HG03139 (cell line): ENCODE data around the gene MPZL2.
"Not testable (repeated sequence)": the region's sequence is repeated elsewhere in the genome, so short reads cannot be mapped to it uniquely, and the experiment has no call there.

Experiments
- ATAC-seq: cut with Tn5 transposase; IDR thresholded peaks from one replicate; pipeline ENCODE4 v1.9.1; 2021; ENCODE audit not compliant: unreplicated experiment

Gene MPZL2

DNA sequence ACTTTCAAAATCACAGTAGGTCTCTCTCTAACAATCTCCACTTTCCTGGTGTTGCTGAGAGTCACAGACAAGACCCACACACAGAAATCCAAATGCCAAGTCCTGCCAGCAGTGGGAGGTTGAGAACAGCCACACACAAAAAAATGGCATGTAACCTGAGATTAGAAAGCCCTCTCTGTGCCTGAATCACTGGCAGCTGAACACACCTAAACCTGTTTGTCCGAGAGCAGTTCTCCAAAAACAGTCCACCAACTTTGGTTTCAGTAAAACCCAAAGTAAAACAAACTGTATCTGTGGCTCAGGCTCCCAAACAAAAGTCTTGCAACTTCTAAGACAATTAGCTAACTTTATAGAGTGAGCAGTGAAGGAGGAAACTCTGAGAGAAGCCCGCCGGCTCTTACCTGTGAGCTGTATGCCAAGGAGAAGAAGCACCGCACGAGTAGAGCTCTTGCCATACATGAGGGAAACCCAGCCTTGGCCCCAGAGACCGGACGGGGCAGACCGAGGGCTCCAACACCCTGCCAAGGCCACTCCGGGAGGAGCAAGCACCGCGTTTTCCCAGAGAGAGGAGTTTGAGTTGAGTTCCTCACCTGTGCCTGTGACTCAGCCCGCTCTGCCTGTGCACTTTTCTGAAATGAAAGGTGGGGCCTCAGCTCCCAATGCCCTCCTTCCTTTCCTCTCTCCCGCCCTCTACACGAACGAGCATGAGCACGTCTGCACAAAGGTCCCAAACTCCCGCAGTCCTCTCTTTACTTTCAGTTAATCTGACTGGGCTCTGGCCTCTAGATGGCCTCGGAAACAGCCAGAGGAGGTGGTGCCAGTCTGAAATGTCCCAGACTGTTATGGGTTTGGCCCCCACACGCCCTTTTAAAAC is at the start of gene MPZL2:
TSS of gene MPZL2 (minus strand) at position 603 of the 874 bp plus-strand sequence. CDS start at position 459, 144 bp downstream.
- ATAC-seq: no peak

- no peak for ATAC-seq
These were observed 49.1 kb upstream of the MPZL2 start for GRCh38 chr11:118313242-118313641.

- ATAC-seq: no peak
These were observed 48.2 kb upstream of the MPZL2 start for GRCh38 chr11:118312328-118312727.

- ATAC-seq: no peak
These were observed 47.4 kb upstream of the MPZL2 start for GRCh38 chr11:118311518-118311917.

- no peak for ATAC-seq
These were observed 46.8 kb upstream of the MPZL2 start for GRCh38 chr11:118310781-118311485.

DNA sequence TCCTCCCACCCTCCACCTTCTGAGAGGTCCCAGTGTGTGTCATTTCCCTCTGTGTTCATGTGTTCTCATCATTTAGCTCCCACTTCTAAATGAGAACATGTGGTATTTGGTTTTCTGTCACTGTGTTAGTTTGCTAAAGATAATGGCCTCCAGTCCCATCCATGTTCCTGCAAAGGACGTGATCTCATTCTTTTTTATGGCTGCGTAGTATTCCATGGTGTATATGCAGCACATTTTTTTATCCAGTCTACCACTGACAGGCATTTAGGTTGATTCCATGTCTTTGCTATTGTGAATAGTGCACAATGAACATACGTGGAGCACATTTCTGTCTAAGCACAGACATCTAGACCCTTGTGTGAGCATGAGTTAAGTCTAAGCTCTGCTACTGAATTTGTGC is 46.2 kb upstream of the MPZL2 start:
- no peak for ATAC-seq

- not testable (repeated sequence) for ATAC-seq
These were observed 45.0 kb upstream of the MPZL2 start for GRCh38 chr11:118308995-118309528.

GRCh38 chr11:118306556-118306955 is 42.5 kb upstream of the MPZL2 start:
- ATAC-seq: no peak

DNA sequence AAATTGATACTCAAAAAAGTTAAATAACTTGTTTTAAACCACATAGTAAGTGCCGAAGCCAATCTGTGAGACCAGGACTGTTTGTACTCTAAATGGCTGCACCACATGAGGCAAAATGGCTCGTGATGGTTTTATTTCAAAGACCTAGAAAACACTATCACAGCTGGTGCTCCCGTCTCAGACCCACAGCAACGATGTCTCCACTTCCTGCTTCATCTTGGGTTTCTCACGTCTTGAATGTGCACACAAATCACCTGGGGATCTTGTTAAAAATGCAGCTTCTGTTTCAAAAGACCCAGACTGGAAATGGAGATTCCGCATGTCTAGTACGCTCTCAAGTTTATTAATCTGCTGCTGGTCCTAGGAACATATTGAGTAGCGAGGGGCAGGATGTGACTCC is 41.6 kb upstream of the MPZL2 start:
- no peak for ATAC-seq

GRCh38 chr11:118304568-118305248 is 40.6 kb upstream of the MPZL2 start, which contains the start of gene CD3E:
Gene CD3E (plus strand): TSS chr11:118304730. CDS start chr11:118304953, 223 bp downstream.
- ATAC-seq: no peak

- no peak for ATAC-seq
These were observed 40.1 kb upstream of the MPZL2 start for GRCh38 chr11:118304227-118304567.

DNA sequence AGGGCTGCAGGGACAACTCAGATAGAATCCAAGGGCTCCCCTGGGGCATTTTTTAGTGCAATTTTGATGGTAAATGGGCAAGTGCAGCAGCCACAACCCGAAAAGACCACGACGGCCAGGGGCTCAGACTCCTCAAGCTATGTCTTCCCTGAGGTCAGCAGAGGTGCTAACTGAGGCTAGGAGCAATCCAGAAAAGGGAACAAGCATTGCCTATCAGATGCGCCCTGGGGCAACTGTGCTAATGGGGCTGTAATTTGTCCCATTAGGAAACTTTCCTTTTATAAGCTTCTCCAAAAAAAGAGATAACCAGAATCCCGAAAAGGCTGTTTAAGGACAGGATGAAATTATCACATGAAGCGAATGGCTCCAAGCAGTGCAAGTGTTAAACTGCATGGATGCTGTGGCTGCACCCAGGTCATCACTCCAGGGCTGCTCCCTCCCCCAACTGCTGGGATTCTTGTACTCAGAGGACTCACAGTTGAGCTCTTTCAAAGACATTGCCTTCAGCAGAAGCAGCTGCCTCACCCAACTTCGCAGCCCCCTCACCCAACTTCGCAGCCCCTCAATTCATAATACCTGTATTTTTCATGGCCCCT is 37.6 kb upstream of the MPZL2 start:
- ATAC-seq: no peak

GRCh38 chr11:118295815-118296454 is 31.8 kb upstream of the MPZL2 start:
- ATAC-seq: no peak

DNA sequence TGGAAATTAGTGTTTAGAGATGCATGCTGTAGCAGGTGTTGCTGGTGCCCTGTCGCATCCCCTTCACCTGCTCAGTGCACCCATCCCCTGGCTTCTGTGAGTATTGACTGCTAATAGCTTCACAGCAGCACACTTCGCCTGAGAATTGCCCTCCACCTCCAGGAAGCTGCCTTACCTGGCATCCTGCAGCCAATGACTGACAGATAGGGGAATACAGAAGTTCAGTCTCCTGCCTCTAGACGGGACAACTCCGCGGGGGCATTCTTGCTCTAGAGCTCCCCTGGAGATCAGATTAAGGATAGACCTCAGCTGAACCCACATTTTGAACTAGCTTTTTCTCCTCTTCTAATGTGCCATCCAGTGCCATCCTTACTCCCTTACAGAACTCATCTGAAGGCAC is 31.1 kb upstream of the MPZL2 start:
- ATAC-seq: no peak

GRCh38 chr11:118294053-118294452 is 30.0 kb upstream of the MPZL2 start:
- ATAC-seq: no peak

- no peak for ATAC-seq
These were observed 27.5 kb upstream of the MPZL2 start for GRCh38 chr11:118291477-118292135.

DNA sequence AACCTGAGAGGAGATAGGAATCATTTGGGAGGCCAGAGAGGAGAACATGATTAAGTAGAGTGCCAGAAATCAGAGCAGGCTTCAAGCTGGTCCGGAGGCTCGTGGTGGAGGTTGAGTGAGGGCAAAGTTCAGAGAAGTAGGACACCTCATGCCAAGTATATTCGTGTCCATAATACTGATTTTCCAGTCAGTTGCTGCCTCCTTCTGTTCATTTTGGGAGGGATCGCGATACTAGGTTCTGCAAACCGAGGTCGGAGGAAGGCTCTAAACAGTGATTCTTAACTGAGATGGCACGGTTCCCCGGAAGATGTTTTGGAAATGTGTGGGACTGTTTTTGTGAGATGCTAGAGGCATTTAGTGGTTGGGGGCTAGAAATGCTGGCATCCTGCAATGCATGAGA is 26.8 kb upstream of the MPZL2 start:
- ATAC-seq: no peak

DNA sequence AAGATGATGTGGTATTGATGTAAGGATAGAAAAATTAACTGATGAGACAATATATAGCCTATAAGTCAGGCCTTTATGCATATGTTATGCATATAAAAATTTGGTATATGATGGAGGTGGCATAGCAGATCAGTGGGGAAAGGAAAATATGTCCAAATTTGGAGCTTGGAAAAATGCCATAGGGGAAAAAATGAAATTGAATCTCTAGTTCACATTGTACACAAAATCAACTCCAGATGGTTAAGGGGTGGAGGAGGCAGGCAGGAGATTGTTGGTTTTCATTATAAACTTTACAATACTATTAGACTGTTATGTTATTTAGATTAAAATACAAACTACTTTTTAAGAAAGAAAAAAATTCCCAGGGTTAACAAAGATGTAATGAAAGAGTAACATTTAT is 25.3 kb upstream of the MPZL2 start:
- ATAC-seq: no peak

DNA sequence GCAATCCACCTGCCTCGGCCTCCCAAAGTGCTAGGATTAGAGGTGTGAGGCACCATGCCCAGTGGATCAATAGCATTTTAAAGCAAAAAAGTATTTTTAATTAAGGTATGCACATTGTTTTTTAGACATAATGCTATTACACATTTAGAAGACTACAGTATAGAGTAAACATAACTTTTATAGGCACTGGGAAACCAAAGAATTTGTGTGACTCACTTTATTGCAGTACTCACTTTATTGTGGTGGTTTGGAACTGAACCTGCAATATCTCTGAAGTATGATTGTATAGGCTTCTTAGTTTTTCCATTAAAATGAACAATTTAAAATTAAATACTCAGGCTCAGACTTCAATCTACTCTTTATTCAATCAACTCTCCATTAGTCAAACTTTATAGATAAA is 22.9 kb upstream of the MPZL2 start:
- no peak for ATAC-seq

DNA sequence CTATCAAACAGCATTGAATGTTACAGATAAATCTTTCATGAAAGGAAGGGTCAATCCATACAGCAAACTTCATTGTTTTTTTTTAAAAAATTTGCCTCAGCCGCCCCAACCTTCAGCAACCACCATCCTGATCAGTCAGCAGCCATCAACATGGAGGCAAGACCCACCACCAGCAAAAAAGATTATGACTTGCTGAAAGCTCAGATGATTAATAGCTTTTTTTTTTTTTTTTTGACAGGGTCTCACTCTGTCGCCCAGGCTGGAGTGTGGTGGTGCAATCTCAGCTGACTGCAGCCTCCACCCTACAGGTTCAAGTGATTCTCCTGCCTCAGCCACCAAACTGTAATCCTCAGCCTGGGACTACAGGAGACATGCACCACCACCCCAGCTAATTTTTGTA is 22.4 kb upstream of the MPZL2 start:
- no peak for ATAC-seq
